OCI-LY1 (cell line): Measurements from ENCODE around the gene PLXNA2.

ENCODE experiments used
- H2AFZ ChIP-seq: fragments of 200-600 bp; sonication (generic), shearing (Covaris generic); 2 replicates; pipeline ENCODE4 v1.6.0; 2014; ENCODE audit warnings: antibody characterized with exemption, mild to moderate bottlenecking, low read length
- H3F3A ChIP-seq: fragments of 200-600 bp; sonication (generic), shearing (Covaris generic); 2 replicates; pipeline ENCODE4 v1.6.0; 2014; ENCODE audit warnings: mild to moderate bottlenecking, antibody characterized with exemption, low read length, moderate library complexity; ENCODE audit not compliant: insufficient read depth
- H3K27ac ChIP-seq: fragments of 200-600 bp; sonication (generic); 2 replicates; pipeline ENCODE4 v1.5.1; 2014; ENCODE audit warnings: low read length, mixed run types, mild to moderate bottlenecking, low read depth; ENCODE audit not compliant: poor library complexity, severe bottlenecking
- H3K27me3 ChIP-seq: fragments of 200-600 bp; sonication (generic); 2 replicates; pipeline ENCODE4 v1.6.0; 2014; ENCODE audit warnings: antibody characterized with exemption, mild to moderate bottlenecking, low read length, moderate library complexity; ENCODE audit not compliant: insufficient read depth
- H3K36me3 ChIP-seq: fragments of 200-600 bp; sonication (generic); 2 replicates; pipeline ENCODE4 v1.6.1; 2014; ENCODE audit warnings: mild to moderate bottlenecking, antibody characterized with exemption, low read length, moderate library complexity, mixed read lengths; ENCODE audit not compliant: insufficient read depth
- H3K4me1 ChIP-seq: fragments of 200-600 bp; sonication (generic); 2 replicates; pipeline ENCODE4 v1.5.1; 2014; ENCODE audit warnings: mild to moderate bottlenecking, low read length, moderate library complexity; ENCODE audit not compliant: insufficient read depth, severe bottlenecking
- H3K4me2 ChIP-seq: fragments of 200-600 bp; sonication (generic), shearing (Covaris generic); 2 replicates; pipeline ENCODE4 v1.6.1; 2014; ENCODE audit warnings: low read length
- H3K4me3 ChIP-seq: fragments of 200-600 bp; sonication (generic); 2 replicates; pipeline ENCODE4 v1.5.1; 2014; ENCODE audit warnings: low read length, low read depth, mild to moderate bottlenecking, mixed read lengths; ENCODE audit not compliant: poor library complexity, severe bottlenecking
- H3K79me2 ChIP-seq: fragments of 200-600 bp; shearing (Covaris generic); 2 replicates; pipeline ENCODE4 v1.6.1; 2016; ENCODE audit warnings: mixed run types, low read length, mixed read lengths; ENCODE audit not compliant: insufficient read depth
- H3K9ac ChIP-seq: fragments of 200-600 bp; sonication (generic), shearing (Covaris generic); 2 replicates; pipeline ENCODE4 v1.6.1; 2014; ENCODE audit warnings: mild to moderate bottlenecking, low read length, mixed read lengths
- H3K9me2 ChIP-seq: fragments of 200-600 bp; sonication (generic), shearing (Covaris generic); 2 replicates; pipeline ENCODE4 v1.6.1; 2014; ENCODE audit warnings: low read depth, mild to moderate bottlenecking, low read length, mixed read lengths
- H3K9me3 ChIP-seq: fragments of 200-600 bp; shearing (Covaris generic); 2 replicates; pipeline ENCODE4 v1.6.1; 2014; ENCODE audit warnings: low read length, mixed read lengths
- H4K20me1 ChIP-seq: fragments of 200-600 bp; sonication (generic), shearing (Covaris generic); 2 replicates; pipeline ENCODE4 v1.6.0; 2016; ENCODE audit warnings: mild to moderate bottlenecking, low read length; ENCODE audit not compliant: insufficient read depth
- EZH2 ChIP-seq: fragments of 200-600 bp; sonication (generic), shearing (Covaris generic); IDR thresholded peaks from 2 replicates; pipeline ENCODE4 v1.8.0; 2017; ENCODE audit warnings: borderline replicate concordance, mixed run types, mild to moderate bottlenecking, antibody characterized with exemption, low read length, moderate library complexity, mixed read lengths
- TF ChIP-seq, protein P1 (sequence below): fragments of 200-600 bp; sonication (generic), shearing (Covaris generic); IDR thresholded peaks from 2 replicates; pipeline ENCODE4 v1.5.1; 2017; ENCODE audit warnings: mild to moderate bottlenecking, antibody characterized with exemption, low read length, moderate library complexity, mixed read lengths

Gene PLXNA2

DNA sequence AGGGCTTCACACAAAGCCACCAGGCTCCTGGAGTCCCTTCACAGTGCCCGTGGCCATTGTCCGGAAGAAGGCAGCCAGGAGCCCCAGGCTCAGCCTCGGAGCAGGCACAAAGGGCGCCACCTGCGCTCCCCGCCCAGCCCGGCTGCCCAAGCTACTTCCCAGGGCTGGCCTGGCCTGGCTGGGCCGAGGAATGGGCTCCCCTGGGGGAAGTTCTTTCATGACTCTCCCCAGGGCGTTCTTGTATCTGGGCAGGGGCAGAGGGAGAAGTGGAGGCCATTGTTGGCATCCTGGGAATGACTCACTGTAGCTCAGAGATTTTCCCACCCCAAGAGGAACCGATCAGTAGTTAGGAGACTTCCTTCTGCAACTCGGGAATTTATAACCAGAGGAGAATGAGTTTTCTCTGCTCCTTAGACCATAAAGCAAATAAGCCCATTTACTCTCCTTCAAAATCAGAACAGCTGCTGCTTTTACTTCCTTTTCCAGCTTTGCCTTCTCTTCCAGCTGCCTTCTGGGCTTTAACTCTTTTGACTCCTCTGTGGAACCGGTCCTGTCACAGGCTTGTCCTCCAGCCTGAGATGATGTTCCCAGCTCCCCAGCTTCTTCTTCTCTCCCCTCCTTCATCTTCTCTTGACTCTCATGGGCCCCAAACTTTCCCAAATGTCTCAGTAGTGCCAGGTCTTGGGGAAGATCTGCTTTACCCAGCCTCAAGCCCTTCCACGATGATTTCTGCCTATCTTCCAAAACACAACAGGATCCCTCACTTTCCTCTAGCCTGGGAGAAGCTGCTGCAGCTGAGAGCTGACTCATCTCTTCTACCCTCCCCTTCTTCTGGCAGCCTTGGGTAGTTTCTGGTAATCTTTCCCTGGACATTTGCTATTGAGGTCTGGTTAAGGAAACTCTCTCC is 214.6 kb downstream of the PLXNA2 start:
- no peak overlapping the region for H3K9ac ChIP-seq
- no peaks in the 10 kb centered on the region for H3K79me2 ChIP-seq
- H3K36me3 ChIP-seq, result no peaks in the 10 kb centered on the region
- no peaks in the 10 kb centered on the region for H3F3A ChIP-seq
- TF ChIP-seq EZH2, result no peak
- TF ChIP-seq, protein P1, sequence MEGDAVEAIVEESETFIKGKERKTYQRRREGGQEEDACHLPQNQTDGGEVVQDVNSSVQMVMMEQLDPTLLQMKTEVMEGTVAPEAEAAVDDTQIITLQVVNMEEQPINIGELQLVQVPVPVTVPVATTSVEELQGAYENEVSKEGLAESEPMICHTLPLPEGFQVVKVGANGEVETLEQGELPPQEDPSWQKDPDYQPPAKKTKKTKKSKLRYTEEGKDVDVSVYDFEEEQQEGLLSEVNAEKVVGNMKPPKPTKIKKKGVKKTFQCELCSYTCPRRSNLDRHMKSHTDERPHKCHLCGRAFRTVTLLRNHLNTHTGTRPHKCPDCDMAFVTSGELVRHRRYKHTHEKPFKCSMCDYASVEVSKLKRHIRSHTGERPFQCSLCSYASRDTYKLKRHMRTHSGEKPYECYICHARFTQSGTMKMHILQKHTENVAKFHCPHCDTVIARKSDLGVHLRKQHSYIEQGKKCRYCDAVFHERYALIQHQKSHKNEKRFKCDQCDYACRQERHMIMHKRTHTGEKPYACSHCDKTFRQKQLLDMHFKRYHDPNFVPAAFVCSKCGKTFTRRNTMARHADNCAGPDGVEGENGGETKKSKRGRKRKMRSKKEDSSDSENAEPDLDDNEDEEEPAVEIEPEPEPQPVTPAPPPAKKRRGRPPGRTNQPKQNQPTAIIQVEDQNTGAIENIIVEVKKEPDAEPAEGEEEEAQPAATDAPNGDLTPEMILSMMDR, result no peak
- H3K4me3 ChIP-seq, result no peak overlapping the region
- H3K27me3 ChIP-seq, result no peaks in the 10 kb centered on the region
- no peaks in the 10 kb centered on the region for H3K9me2 ChIP-seq
- H3K4me1 ChIP-seq, result no peaks in the 10 kb centered on the region
- no peaks in the 10 kb centered on the region for H4K20me1 ChIP-seq
- H2AFZ ChIP-seq, result no peak overlapping the region
- no peak overlapping the region for H3K4me2 ChIP-seq
- no peaks in the 10 kb centered on the region for H3K9me3 ChIP-seq
- no peak overlapping the region for H3K27ac ChIP-seq

DNA sequence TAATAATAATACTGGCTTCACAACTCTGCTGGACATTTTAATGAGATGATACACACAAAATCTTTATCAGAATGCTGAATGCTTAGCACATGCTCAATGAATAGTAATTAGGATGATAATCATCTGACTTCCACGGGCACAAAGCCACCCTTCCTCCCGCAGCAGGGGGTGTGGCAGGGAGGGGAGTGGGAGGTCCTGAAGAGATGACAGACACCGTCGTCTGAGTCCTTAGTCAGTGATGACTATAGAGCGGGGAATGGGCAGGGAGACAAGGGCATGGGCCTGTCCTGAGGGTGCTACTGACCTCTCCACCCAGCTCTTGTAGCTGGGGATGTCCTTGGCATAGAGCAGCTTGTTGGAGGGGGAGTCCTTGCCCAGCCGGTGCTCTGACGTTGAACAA is 215.7 kb downstream of the PLXNA2 start:
- H3K4me2 ChIP-seq, result no peak overlapping the region
- H4K20me1 ChIP-seq, result no peaks in the 10 kb centered on the region
- no peaks in the 10 kb centered on the region for H3K27me3 ChIP-seq
- H2AFZ ChIP-seq, result no peak overlapping the region
- H3F3A ChIP-seq, result no peaks in the 10 kb centered on the region
- H3K79me2 ChIP-seq, result no peaks in the 10 kb centered on the region
- no peaks in the 10 kb centered on the region for H3K36me3 ChIP-seq
- H3K4me3 ChIP-seq, result no peak overlapping the region
- no peaks in the 10 kb centered on the region for H3K9me2 ChIP-seq
- TF ChIP-seq, protein P1, result no peak
- TF ChIP-seq EZH2, result no peak
- H3K4me1 ChIP-seq, result no peaks in the 10 kb centered on the region
- no peak overlapping the region for H3K9ac ChIP-seq
- no peaks in the 10 kb centered on the region for H3K9me3 ChIP-seq
- H3K27ac ChIP-seq, result no peak overlapping the region

DNA sequence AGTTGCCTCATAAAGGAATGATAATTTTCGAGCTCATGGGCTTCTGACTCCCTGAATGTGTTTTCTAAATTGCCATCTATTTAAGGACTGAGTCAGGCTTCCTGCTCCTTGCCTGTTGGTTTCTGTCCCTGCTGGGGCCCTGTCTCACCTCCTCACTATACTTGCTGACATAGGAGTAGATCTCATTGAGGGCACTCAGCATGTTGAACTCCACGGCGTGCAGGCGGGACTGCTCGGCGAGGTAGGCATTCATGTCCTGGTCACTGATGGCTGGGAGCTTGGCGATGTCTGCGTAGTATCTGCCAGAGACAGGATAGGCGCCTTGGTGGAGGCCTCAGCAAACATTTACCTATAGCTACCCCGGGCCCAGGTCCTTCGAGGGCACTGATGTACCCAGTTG is 216.3 kb downstream of the PLXNA2 start:
- Histone ChIP-seq H3K27ac (no peak overlapping the region), H3K4me1 (no peaks in the 10 kb centered on the region), H3F3A (no peaks in the 10 kb centered on the region), H3K36me3 (no peaks in the 10 kb centered on the region), H3K4me2 (no peak overlapping the region), H4K20me1 (no peaks in the 10 kb centered on the region), H3K27me3 (no peaks in the 10 kb centered on the region), H3K9me3 (no peaks in the 10 kb centered on the region), H3K4me3 (no peak overlapping the region), H3K79me2 (no peaks in the 10 kb centered on the region), H3K9ac (no peak overlapping the region), H3K9me2 (no peaks in the 10 kb centered on the region), H2AFZ (no peak overlapping the region)
- TF ChIP-seq, protein P1, result no peak
- no peak for TF ChIP-seq EZH2
